ENCODE measurements around the gene HOXA3. TPM values are rescaled to one million over a fixed set of nuclear protein-coding genes. Genes with fewer than 3 reads are reported as not detected.

Gene HOXA3
- polyA plus RNA-seq, 1 of the 3 experiments (the other 2 are of a cell fraction): 0.15 TPM

- H4K20me1 ChIP-seq (ENCODE audit: insufficient read depth): no peaks in the 10 kb centered on the region
- DNase-seq: peak; percentile 66
- no peaks in the 10 kb centered on the region for H3K36me3 ChIP-seq (replicated peaks in 1 of 2; ENCODE audit: control insufficient read depth in 1 of 2, insufficient read depth in 2 of 2, low read length in 1 of 2)
- H3K9ac ChIP-seq: no peak overlapping the region
- H3K4me3 ChIP-seq (ENCODE audit: low read depth in 2 of 2, low read length in 1 of 2): no peak overlapping the region
- 21% methylated on average over 59 of the region's 66 CpGs for WGBS (ENCODE audit: low lambda C conversion rate)
- H3K27me3 ChIP-seq (ENCODE audit: insufficient read depth): peaks cover 94% of the 10 kb centered on the region
- peaks cover 5% of the 10 kb centered on the region for H3F3A ChIP-seq (replicated peaks; ENCODE audit: insufficient read depth)
- no peak overlapping the region for H2AFZ ChIP-seq (ENCODE audit: low read depth)
- H3K9me2 ChIP-seq: no peaks in the 10 kb centered on the region
- POLR2A ChIA-PET: no interaction called here
- H3K9me3 ChIP-seq: no peaks in the 10 kb centered on the region
- no peaks in the 10 kb centered on the region for H3K79me2 ChIP-seq (ENCODE audit: insufficient read depth)
- no peaks in the 10 kb centered on the region; a peak in 1 of 4 replicates for H3K4me1 ChIP-seq (ENCODE audit: control insufficient read depth in 1 of 2, insufficient read depth in 2 of 2, low read depth in 1 of 2, low read length in 1 of 2)
- CTCF ChIA-PET: interaction anchor here (1.1 to 1.7 kb wide), 3 partner anchors 15 to 41 kb away, joined by 4 to 8 read pairs (median 4); no protein-coding TSS in a partner anchor
- no peak overlapping the region for H3K4me2 ChIP-seq
- H3K27ac ChIP-seq (ENCODE audit: low read depth in 2 of 2, low read length in 1 of 2): no peak overlapping the region
- 0 out of 2 replicates have a peak, but pooled peaks have one; percentile 16 for TF ChIP-seq USF2 (IDR thresholded peaks at IDR 0.05; ENCODE audit: borderline replicate concordance, low read depth, low read length)
- TF ChIP-seq TAF1 (IDR thresholded peaks at IDR 0.05; ENCODE audit: borderline replicate concordance, low read depth, low read length): no peak
- TF ChIP-seq USF1 (IDR thresholded peaks at IDR 0.05; ENCODE audit: borderline replicate concordance, low read depth): peak; percentile 73; the same call in 1 of the 2 replicates
Measured at GRCh38 chr7:27110186-27111031, 42.0 kb downstream of the HOXA3 start.

- H3K9ac ChIP-seq: no peak overlapping the region
- WGBS (ENCODE audit: low lambda C conversion rate): 29% methylated on average over 4 of the region's 4 CpGs
- no peaks in the 10 kb centered on the region for H4K20me1 ChIP-seq (ENCODE audit: insufficient read depth)
- no peaks in the 10 kb centered on the region for H3K9me2 ChIP-seq
- H3K4me1 ChIP-seq (ENCODE audit: control insufficient read depth in 1 of 2, insufficient read depth in 2 of 2, low read depth in 1 of 2, low read length in 1 of 2): no peaks in the 10 kb centered on the region; a peak in 1 of 4 replicates
- no peak overlapping the region for H3K4me3 ChIP-seq (ENCODE audit: low read depth in 2 of 2, low read length in 1 of 2)
- H3K27me3 ChIP-seq (ENCODE audit: insufficient read depth): peaks cover 94% of the 10 kb centered on the region
- TF ChIP-seq RCOR1 (IDR thresholded peaks at IDR 0.05; ENCODE audit: low read length): no peak
- TF ChIP-seq USF1 (IDR thresholded peaks at IDR 0.05; ENCODE audit: borderline replicate concordance, low read depth): no peak
- no peak for TF ChIP-seq TCF12 (IDR thresholded peaks at IDR 0.05)
- TF ChIP-seq NFIC (IDR thresholded peaks at IDR 0.05; ENCODE audit: borderline replicate concordance): no peak
- TF ChIP-seq, protein P1, sequence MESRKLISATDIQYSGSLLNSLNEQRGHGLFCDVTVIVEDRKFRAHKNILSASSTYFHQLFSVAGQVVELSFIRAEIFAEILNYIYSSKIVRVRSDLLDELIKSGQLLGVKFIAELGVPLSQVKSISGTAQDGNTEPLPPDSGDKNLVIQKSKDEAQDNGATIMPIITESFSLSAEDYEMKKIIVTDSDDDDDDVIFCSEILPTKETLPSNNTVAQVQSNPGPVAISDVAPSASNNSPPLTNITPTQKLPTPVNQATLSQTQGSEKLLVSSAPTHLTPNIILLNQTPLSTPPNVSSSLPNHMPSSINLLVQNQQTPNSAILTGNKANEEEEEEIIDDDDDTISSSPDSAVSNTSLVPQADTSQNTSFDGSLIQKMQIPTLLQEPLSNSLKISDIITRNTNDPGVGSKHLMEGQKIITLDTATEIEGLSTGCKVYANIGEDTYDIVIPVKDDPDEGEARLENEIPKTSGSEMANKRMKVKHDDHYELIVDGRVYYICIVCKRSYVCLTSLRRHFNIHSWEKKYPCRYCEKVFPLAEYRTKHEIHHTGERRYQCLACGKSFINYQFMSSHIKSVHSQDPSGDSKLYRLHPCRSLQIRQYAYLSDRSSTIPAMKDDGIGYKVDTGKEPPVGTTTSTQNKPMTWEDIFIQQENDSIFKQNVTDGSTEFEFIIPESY (IDR thresholded peaks at IDR 0.05; ENCODE audit: borderline replicate concordance, low read depth): no peak
- no peak for TF ChIP-seq FOXM1 (IDR thresholded peaks at IDR 0.05; ENCODE audit: low read depth)
- no peak overlapping the region for H3K4me2 ChIP-seq
- ChIA-PET CTCF (interaction anchor here (1.4 to 1.7 kb wide), 2 partner anchors 15 to 35 kb away, joined by 4 to 8 read pairs; no protein-coding TSS in a partner anchor), POLR2A (no interaction called here)
- H3K36me3 ChIP-seq (replicated peaks in 1 of 2; ENCODE audit: control insufficient read depth in 1 of 2, insufficient read depth in 2 of 2, low read length in 1 of 2): no peaks in the 10 kb centered on the region
- H3K79me2 ChIP-seq (ENCODE audit: insufficient read depth): no peaks in the 10 kb centered on the region
- DNase-seq: no peak
- no peak overlapping the region for H3K27ac ChIP-seq (ENCODE audit: low read depth in 2 of 2, low read length in 1 of 2)
- no peak overlapping the region for H2AFZ ChIP-seq (ENCODE audit: low read depth)
- H3F3A ChIP-seq (replicated peaks; ENCODE audit: insufficient read depth): peaks cover 5% of the 10 kb centered on the region
- H3K9me3 ChIP-seq: no peaks in the 10 kb centered on the region
Measured at GRCh38 chr7:27109466-27110185, 42.8 kb downstream of the HOXA3 start.
